GM21423 (cell line): ENCODE results near the gene LRRC28.
A peak's percentile ranks its signal among the peaks of the same experiment; 100 is the strongest.

Experiments used
- ATAC-seq: cut with Tn5 transposase; IDR thresholded peaks from one replicate; pipeline ENCODE4 v1.9.1; 2021; ENCODE audit warnings: mild to moderate bottlenecking, moderate library complexity; ENCODE audit not compliant: unreplicated experiment

Gene LRRC28

GRCh38 chr15:99413955-99414754, 162.9 kb downstream of the LRRC28 start:
- no peak for ATAC-seq

DNA sequence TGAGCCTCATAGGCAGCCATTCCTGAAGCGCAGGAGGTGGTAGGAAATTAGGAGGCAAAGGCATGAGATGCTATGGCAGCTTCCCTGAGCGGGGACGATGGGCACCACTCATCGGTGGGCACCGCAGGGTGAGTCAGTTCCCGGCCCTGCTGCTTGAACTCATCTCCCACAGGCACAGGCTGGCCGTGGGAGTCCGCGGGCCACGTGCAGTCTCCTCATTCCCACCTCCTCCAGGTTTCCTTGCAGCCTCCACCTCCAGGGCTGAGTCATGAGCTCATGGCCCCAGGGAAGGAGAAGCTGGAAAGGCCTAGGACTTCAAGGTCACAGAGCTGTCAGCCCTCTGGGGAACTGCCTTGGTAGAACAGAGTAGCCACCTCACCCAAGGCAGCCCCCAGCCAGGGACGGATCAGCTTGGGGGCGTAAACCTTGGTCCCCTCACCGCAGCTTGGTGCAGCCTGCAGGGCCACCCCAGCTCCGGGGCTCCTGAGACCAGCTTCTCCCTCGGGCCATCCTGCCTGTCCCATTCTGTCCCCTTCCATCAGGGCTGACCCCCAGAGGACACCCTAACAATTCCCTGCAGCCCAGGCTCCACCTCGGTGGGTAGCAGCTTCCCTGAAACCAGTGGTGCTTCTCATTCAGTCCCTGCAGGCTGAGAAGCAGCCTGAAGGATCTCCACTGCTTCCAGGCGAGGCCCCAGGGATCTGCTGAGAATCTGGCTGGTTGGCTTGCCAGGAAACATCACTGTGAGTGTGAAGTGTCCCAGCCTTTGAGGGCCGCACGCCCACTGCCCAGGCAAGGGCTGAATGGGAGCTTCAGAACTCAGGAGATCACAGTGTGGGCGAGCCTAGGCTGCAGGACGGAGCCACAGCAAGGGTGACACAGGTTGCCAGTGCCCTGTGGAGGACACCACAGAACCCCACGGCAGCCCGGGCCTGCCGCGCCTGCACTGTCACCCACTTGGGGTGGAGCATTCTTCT, 163.8 kb downstream of the LRRC28 start:
- ATAC-seq = no peak

DNA sequence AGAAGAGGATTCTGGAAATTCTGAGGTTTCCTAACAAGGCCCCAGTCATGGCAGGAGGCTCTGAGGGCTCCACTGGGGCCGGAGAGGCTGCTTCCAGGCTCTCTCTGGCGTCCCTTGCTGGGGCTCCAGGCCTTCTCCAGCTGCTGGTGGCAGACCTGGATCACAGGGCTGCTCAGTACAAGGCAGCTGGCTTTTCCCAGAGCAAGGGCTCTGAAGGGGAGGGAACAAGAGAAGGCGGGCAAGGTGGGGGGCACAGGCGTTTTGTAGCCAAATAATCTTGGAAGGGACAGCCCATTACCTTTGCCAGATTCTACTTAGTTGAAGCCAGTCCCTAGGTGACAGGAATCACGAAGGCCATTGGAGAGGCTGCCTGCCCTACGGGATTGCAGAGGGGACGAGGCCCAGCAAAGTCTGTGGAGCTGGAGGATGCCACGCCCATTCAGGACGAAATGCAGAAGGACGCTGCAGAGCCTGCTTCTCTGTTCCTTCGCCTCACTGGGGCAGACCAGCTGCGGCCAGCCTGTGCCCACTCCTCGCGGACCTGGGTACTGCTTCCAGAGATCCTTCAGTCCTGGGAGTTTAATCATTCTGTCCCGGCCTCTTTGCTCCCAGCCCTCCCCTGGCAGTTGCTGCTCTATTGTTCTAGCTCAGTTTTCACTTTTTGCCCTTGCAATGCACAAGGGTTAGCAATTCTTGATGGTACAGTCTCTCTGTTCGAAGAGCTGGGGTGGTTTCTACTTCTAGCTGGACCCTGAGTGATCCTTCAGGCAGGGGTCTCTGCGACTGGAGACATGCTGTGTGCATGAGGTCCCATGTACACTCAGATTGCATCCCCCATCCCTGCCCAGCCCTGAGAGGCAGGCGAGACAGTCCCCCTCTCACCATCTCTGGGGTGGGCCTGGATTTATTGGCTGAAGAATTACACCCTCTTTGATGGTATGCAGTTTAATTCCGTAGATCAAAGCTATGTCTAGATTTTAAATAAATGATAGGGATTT, 165.2 kb downstream of the LRRC28 start:
- ATAC-seq = no peak

GRCh38 chr15:99421172-99421656, 169.9 kb downstream of the LRRC28 start:
- ATAC-seq = no peak

DNA sequence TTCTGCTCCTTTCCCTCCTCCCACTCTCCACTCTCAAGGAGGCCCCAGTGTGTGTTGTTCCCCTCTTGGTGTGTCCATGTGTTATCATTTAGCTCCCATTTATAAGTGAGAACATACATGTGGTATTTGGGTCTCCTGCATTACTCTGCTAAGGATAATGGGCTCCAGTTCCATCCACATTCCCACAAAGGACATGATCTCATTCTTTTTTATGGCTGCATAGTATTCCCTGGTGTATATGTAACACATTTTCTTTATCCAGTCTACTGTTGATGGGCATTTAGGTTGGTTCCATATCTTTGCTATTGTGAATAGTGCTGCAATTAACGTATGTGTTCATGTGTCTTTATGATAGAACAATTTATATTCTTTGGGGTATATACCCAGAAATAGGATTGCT, 170.5 kb downstream of the LRRC28 start:
- ATAC-seq = no peak

DNA sequence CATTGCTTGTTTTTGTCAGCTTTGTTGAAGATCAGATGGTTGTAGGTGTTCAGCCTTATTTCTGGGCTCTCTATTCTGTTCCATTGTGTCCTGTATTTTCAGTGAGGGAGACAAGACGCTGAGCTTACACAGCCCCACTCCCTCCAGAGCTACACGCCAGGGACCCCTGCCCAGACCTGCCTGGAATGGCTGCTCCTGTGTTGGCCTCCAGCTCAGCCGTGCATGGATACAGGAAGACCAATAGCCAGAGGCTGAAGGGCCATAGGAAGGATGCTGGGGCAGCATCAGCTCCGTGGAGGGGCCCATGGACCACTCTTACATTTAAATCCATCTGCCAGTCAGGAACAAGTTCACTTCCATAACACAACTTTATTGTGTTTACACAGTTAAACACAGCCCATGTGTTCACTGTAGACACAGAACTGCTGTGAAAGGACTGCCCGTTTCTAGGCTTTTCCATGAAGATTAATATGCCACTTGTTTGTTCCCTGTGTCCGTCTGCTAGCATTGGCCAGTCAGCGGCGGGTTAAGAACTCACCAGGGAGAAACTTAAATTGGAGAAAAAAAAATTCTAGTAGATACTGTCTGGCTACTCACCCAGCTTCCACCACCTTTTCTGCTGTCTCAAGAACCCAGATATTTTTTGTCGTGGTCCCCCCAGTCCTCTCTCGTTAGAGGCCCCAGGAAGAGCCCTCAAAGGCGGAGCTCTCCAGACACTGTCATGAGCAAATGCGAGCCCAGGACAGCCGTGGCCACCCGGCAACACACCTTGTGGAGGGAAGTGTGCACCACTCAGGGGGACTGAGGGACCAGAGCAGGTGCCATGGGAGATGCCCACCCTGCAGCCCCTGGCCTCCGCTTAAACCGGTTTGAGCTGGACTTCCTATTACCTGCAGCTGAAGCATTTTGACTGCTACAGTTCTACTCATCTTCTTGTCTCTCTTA, 172.2 kb downstream of the LRRC28 start:
- no peak for ATAC-seq

GRCh38 chr15:99424131-99424571, 172.9 kb downstream of the LRRC28 start:
- no peak for ATAC-seq

DNA sequence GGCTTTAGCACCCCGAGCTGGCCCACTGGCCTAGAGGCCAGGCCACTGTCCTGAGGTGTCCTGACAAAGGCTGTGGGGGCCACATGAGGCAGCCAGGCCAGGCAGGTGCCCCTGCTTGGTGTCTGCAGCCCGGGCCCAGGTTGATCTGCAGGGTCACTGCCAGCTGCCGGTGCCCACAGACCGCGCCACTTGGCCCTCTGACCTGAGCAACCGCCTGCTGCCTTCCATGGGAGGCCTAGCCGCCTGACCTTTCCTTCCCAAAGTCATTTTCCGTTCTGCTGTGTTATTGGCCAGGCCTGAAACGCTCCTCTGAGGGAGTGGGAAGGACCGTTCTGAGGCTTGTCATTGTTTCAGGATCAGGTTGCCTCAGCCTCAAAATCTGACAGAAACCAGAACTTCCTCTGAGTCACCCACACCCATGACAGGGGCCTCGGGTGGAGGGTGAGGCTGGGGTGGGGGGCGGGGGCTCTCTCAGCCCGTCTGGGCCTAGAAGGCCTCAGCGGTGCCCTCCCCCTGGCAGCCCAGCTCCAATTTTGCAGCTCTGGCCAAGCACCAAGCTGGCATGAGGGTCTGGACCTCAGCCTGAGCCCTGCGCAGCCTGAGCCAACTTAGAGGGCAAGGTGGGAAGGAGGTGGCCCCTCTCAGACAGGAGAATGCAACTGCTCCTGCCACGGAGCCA, 173.8 kb downstream of the LRRC28 start:
- peak; percentile 87 for ATAC-seq

GRCh38 chr15:99425657-99426301, 174.5 kb downstream of the LRRC28 start:
- ATAC-seq = no peak

DNA sequence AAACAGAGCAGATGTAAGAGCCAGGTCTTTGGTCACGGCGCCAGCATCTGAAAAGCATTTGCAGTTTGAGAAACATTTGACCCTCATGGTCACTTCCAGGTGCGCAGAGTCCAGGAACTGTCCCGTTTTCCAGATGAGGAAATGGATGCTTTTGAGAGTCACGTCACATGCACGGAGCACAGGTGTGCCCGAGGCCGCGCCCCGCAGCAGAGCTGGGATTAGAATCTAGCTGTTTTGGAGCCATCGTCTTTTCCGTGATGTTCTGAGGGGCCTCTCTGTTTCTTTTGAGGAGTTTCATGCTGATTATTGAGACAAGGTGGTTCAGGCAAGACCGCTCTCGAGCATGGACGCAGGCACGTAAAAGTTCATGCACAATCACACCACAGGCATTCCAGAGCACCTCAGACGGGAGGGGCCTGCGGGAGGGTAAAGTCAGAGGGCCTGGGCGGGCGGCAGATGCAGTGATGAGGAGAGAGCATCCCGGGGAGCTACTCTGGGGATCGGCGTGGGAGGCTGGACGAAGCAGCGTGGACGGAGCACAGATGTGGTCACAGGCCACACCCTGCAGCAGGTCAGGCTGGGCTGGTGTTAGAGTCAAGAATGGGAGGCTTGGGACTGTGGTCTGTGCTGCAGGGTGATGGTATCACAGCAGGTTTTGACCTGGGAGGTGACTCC, 175.3 kb downstream of the LRRC28 start:
- ATAC-seq = no peak

DNA sequence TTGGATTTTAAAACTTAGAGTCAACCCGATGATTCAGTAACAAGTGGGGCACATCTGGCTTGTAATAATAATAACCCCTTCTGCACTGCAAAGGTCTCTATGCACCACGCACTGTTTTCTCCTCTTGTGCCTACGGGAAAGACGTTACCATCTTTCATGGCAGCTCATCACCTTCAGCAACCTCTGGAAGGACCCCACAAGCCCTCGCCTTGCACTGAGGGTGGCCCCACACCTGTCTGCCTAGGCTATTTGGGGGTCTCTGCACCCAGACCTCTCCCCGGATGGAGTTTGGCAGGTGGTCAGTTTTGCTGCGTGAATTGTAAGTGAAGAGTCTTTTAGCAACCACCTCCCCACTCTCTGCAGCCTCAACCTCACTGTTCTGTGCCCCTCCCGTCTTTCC, 175.9 kb downstream of the LRRC28 start:
- ATAC-seq = no peak

DNA sequence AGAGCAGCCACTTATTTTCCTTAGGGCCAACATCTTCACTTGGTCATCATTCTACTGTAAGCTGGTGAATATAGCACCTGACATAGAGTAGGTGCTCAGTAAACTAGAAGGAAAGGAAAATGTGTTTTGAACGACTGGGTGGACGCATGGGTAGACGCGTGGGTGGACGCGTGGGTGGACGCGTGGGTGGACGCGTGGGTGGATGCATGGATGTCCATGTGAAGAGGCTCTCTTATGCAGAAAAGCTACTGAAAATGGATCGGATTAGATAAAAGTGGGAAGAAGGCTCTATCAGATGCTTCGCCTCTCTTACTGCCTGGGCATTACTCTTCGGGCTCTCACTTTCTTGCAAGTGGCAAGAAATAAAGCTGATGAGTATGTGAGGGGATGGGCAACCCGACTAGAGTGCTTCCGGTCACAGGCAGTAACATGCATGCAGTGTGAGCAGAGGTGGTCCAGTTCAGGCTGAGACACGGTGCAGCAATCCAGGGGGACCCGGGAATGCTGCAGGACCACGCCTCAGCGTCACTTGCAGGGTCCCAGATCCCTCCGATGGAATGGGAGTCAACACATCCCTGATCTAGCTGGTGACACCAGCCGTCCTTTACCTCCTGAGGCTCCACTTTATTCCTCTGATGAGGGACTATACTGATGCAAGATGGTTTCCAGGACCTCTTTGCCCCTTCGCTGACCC, 176.5 kb downstream of the LRRC28 start:
- ATAC-seq = no peak

- no peak for ATAC-seq
Measured at GRCh38 chr15:99429681-99430081, 178.4 kb downstream of the LRRC28 start.

DNA sequence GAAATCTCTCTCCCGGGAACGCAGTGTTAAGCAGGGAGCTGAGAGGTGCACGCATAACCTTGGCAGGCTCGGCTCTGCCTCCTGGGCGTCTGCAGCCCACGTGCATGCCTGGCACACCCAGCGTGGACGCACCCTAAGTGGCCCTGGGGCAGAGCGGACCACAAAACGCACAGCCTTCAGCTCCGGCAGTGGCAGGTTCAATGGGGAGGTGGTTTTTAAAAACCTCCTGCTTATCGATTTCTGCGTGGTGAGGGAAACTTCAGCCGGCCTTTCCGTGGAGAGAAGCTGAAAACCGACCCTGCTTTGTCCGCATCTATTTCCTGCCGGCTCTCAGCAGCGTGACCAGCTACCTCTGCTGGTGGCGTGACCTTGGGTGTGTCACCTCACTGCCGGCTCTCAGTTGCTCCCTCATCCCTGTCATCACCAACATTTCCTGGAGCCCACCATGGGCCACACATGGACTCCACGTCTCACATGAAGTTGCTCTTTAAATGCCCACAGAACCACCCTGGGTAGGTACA, 179.7 kb downstream of the LRRC28 start:
- no peak for ATAC-seq

DNA sequence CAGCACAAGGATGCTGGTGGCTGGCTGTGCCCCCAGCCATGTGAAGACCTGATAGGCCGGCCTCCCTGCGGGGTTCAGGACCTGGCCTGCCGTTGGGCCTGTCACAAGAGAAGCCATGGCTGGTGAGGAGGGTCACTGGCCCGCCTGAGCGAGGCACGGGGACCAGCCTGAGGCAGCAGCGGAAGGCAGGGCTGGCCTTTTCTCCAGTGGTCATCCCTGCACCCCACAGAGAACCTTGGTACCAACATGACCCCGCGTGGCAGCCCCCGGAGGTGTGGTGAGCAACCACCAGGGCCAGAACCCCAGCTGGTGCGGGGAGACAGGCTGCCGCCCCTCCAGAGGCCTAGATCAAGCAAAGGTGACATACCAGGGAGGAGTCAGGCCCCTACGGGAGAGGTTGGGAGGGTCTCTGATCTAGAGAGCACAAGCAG, 180.4 kb downstream of the LRRC28 start:
- ATAC-seq = no peak

DNA sequence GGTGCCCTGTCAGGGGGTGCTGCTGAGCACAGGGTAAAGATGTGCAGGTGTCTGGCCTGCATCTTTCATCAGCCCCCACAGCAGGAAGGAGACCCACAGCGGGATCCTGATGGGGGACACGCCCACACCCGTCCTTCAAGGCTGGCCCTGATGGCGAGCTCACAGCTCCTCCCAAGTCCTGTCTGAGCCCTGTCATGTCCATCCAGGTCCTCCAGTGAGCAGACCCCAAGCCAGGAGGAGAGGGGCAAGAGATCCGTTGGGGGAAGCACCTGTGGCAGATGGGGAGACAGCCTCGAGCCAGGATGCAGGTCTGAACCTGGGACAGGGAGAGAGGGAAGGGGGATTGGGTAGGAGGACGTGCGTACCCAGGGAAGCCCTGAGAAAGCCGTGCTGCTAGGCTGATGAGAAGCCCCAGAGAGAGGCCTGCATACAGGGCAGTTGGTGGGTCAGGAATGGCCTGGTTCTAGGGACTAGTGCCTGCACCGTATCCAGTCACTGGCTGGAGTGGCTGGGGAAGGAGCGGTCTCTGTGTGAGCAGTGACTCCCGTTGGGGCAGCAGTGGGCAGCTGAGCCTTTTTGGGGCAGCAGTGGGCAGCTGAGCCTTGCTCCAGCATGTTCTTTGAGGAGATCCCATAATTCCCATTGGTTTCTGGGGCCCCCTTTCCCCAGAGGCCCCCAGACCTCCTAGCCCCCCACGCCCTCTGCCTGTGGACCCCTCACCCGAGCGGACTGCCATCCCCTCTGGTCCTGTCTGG, 181.2 kb downstream of the LRRC28 start:
- ATAC-seq = no peak
